Smooth muscle cell of the coronary artery (primary cell): ENCODE data around the gene CDHR4. TPM values are rescaled to one million over a fixed set of nuclear protein-coding genes. Genes with fewer than 3 reads are reported as not detected.

Experiments used
- total RNA-seq: library from RNA; depleted of rRNA; stranded (reverse); fragments of >200 nt; gene quantifications from 2 replicates; pipeline ENCODE4 v1.2.3, GENCODE V29; 2014; ENCODE audit warnings: low replicate concordance

The CDHR4 gene, protein sequence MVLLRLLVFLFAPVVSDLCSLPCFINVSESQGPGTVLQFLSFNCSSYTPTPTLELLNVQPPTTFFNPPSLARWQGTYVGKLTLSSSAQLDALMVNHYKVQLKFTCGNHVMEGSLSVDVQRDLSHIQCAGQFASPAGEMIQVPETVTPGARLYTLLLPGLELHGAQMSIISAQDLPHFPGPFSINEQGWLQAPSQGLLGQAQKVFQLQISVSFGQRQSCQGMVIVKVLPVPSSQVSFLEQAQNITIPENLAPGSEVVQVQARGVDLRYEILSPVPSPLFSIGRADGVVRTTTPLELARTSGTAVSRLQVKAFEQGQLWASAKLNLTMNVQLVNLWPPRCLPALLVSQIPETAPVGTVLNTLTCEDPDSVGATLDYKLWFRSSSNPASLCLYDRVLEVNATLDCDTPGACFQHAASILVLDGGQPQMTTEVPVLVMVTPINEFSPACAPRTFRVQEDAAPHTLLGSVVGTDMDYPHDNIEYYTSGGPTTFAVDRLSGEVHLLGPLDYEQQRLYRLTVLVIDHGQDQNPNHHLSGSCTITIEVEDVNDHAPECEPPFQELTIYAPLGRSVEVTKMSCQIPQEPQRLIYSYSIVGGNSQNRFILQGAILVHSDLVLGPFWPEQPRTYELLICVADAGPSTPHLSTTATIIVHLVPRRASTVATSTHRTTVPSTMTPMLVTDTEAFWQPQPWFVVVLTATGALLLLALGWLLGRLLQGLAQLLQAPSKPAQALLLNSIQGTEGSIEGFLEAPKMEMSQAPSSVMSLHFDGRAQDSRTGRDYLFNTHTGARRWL
- 1.3 TPM in 1 of 2 replicates, not detected in the other for total RNA-seq

GRCh38 chr3:49799761-49800160 is at the start of gene CDHR4:
TSS of gene CDHR4 (minus strand) at chr3:49799873. CDS start at chr3:49799812, 61 bp downstream.

DNA sequence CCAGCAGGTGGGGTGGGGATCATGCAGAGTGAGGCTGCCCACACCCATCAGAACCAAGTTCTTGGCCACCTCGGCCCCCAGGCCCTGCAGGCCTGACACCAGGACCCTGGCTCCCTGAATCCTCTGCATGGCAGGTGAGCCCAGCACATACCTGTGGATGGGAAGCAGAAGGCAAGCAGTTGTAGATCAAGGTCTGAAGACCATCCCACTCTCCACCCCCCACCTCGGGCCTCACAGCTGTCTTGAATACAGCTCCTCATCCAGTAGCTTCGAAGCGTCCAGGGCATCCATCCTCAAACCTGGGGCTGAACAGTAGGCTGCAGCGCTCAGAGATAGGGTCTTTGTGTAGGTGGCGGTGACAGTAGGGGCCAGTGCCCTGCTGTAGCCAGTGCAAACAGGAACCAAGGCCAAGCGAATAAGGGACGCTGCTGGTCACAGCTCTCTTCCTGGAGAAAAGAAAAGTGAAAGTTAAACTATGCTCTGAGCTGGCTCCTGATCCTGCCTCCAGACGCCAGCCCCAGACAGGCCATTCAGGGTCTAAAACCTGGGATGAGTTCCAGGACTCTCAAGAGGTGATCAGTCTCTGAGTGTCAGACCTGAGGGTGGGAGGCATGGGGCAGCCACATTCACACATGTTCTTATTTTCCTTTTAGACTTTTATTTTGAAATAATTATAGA is 14.0 kb upstream of the CDHR4 start, which contains the start of gene UBA7:
Gene UBA7 (minus strand): TSS at position 457 of the 678 bp plus-strand sequence. CDS start 166 bp downstream, at position 291.

DNA sequence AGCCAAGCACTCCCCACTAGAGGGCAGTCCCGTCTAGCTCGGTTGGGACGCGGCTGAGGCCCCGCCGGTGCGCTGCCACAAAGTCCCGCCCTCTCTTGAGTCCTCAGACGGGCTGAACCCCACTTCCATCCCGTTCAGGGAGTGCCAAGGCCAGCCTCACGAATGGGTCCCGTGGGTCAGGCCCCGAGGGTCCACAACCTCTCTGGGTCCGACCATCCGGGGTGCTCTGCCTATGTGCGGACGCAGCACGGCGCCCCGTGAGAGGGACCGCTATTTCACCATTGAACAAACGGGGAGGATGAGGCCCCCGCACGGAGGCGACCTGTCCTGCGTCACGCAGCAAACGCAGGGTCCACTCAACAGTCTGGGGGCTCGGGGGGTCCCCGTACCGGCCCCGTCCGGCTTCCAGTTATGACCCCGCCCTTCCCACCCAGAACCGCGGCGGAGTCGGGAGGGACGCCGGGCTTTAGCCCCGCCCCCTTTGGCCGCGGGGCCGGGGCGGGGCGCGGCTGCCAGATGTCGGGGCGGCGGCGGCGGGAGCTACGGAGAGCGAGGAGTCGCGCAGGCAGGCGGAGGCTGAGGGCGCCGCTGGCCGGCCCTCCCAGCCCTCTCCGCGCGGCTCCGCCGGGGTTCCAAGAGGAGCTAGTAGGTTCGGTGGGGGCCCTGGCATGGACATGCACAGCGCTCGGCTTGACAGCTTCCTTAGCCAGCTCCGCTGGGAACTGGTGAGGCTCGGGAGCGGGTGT is 3.2 kb upstream of the CDHR4 start, which contains the start of gene INKA1:
Gene INKA1 (plus strand): TSS at position 543 of the 746 bp plus-strand sequence. CDS start 132 bp downstream, at position 675.

GRCh38 chr3:49786357-49787181 is 13.1 kb downstream of the CDHR4 start, which contains the start of gene IP6K1:
TSS of gene IP6K1 (minus strand) at chr3:49786542. CDS start at chr3:49748040, 38,502 bp downstream.

Other genes with a start within 250 kb of the CDHR4 start
- under 0.01 and 0.08 TPM in 2 replicates for gene BSN, start 245.4 kb downstream of the CDHR4 start, total RNA-seq
- 101 and 149 TPM in 2 replicates for gene APEH, start 125.5 kb downstream of the CDHR4 start, total RNA-seq
- gene MST1, start 110.4 kb downstream of the CDHR4 start, total RNA-seq = 2.3 and 5.3 TPM in 2 replicates
- 20.0 and 22.1 TPM in 2 replicates for gene RNF123, start 110.3 kb downstream of the CDHR4 start, total RNA-seq
- gene AMIGO3, start 80.2 kb downstream of the CDHR4 start, total RNA-seq = 0.59 TPM in 1 of 2 replicates, not detected in the other
- gene GMPPB, start 75.9 kb downstream of the CDHR4 start, total RNA-seq = 39.3 and 42.8 TPM in 2 replicates
- 31.0 and 69.0 TPM in 2 replicates for gene IP6K1, start 13.3 kb downstream of the CDHR4 start, total RNA-seq
- gene INKA1, start 3.4 kb upstream of the CDHR4 start, total RNA-seq = 5.7 and 10.2 TPM in 2 replicates
- gene UBA7, start 14.1 kb upstream of the CDHR4 start, total RNA-seq = 32.1 and 69.6 TPM in 2 replicates
- 2.0 and 2.8 TPM in 2 replicates for gene TRAIP, start 56.7 kb upstream of the CDHR4 start, total RNA-seq
- not detected in 2 replicates for gene CAMKV, start 70.0 kb upstream of the CDHR4 start, total RNA-seq
- gene MST1R, start 104.0 kb upstream of the CDHR4 start, total RNA-seq = 0.35 and 0.45 TPM in 2 replicates
- gene MON1A, start 129.9 kb upstream of the CDHR4 start, total RNA-seq = 5.7 and 8.8 TPM in 2 replicates
- gene RBM6, start 140.3 kb upstream of the CDHR4 start, total RNA-seq = 30.9 and 35.8 TPM in 2 replicates